ENCODE data around the gene EP300.
"Not testable (repeated sequence)": the region's sequence is repeated elsewhere in the genome, so short reads cannot be mapped to it uniquely, and the experiment has no call there.

The EP300 gene

GRCh38 chr22:41145921-41146320 is 53.5 kb downstream of the EP300 start:
- DNase-seq; H3K4me1 Mint-ChIP-seq (ENCODE audit: low read depth in 2 of 2); H3K27ac Mint-ChIP-seq; H3K9me3 Mint-ChIP-seq; H3K27me3 Mint-ChIP-seq; ATAC-seq (replicated peaks); H3K4me3 Mint-ChIP-seq: not testable (repeated sequence)
- peaks cover 100% of the 10 kb centered on the region for H3K36me3 Mint-ChIP-seq (ENCODE audit: insufficient read depth)

GRCh38 chr22:41146573-41146972 is 54.2 kb downstream of the EP300 start:
- Mint-ChIP-seq H3K36me3 (ENCODE audit: insufficient read depth) (peaks cover 100% of the 10 kb centered on the region), H3K27me3 (no peaks in the 10 kb centered on the region), H3K9me3 (no peaks in the 10 kb centered on the region), H3K27ac (peak overlapping the region; percentile 8 to 71), H3K4me3 (no peak overlapping the region), H3K4me1 (ENCODE audit: low read depth in 2 of 2) (no peaks in the 10 kb centered on the region)
- DNase-seq (no peak), ATAC-seq (replicated peaks) (no peak)

- DNase-seq: no peak
- H3K36me3 Mint-ChIP-seq (ENCODE audit: insufficient read depth): peaks cover 100% of the 10 kb centered on the region
- H3K27me3 Mint-ChIP-seq: no peaks in the 10 kb centered on the region
- ATAC-seq (replicated peaks): no peak
- no peaks in the 10 kb centered on the region for H3K9me3 Mint-ChIP-seq
- no peak overlapping the region for H3K4me3 Mint-ChIP-seq
- peak overlapping the region; percentile 8 for H3K27ac Mint-ChIP-seq
- no peaks in the 10 kb centered on the region for H3K4me1 Mint-ChIP-seq (ENCODE audit: low read depth in 2 of 2)
Observed at GRCh38 chr22:41147722-41148121, 55.3 kb downstream of the EP300 start.

- H3K9me3 Mint-ChIP-seq: no peaks in the 10 kb centered on the region
- ATAC-seq (replicated peaks) (no peak), DNase-seq (no peak)
- H3K4me1 Mint-ChIP-seq (ENCODE audit: low read depth in 2 of 2): no peaks in the 10 kb centered on the region
- H3K4me3 Mint-ChIP-seq: no peak overlapping the region
- peaks cover 100% of the 10 kb centered on the region for H3K36me3 Mint-ChIP-seq (ENCODE audit: insufficient read depth)
- H3K27ac Mint-ChIP-seq: no peak overlapping the region
- no peaks in the 10 kb centered on the region for H3K27me3 Mint-ChIP-seq
Observed at GRCh38 chr22:41152902-41153301, 60.5 kb downstream of the EP300 start.

GRCh38 chr22:41157083-41157482 is 64.7 kb downstream of the EP300 start:
- peaks cover 2 to 3% of the 10 kb centered on the region in 2 donors for H3K4me1 Mint-ChIP-seq (ENCODE audit: low read depth in 2 of 2)
- peaks cover 96% of the 10 kb centered on the region for H3K36me3 Mint-ChIP-seq (ENCODE audit: insufficient read depth)
- H3K9me3 Mint-ChIP-seq: no peaks in the 10 kb centered on the region
- DNase-seq (no peak), ATAC-seq (replicated peaks) (no peak)
- no peak overlapping the region for H3K27ac Mint-ChIP-seq
- H3K4me3 Mint-ChIP-seq: no peak overlapping the region
- H3K27me3 Mint-ChIP-seq: no peaks in the 10 kb centered on the region

GRCh38 chr22:41169157-41169556 is 76.8 kb downstream of the EP300 start:
- Mint-ChIP-seq H3K4me1 (ENCODE audit: low read depth in 2 of 2) (no peaks in the 10 kb centered on the region), H3K36me3 (ENCODE audit: insufficient read depth) (peaks cover 98% of the 10 kb centered on the region), H3K27ac (peak overlapping the region in 1 of 2 donors; percentile 51), H3K4me3 (no peak overlapping the region), H3K9me3 (no peaks in the 10 kb centered on the region), H3K27me3 (no peaks in the 10 kb centered on the region)
- ATAC-seq (replicated peaks): no peak
- DNase-seq: no peak

- H3K27ac Mint-ChIP-seq: no peak overlapping the region
- DNase-seq (no peak), ATAC-seq (replicated peaks) (no peak)
- H3K4me1 Mint-ChIP-seq (ENCODE audit: low read depth in 2 of 2): no peaks in the 10 kb centered on the region
- H3K36me3 Mint-ChIP-seq (ENCODE audit: insufficient read depth): peaks cover 85% of the 10 kb centered on the region
- no peaks in the 10 kb centered on the region for H3K9me3 Mint-ChIP-seq
- H3K27me3 Mint-ChIP-seq: no peaks in the 10 kb centered on the region
- H3K4me3 Mint-ChIP-seq: no peak overlapping the region
Observed at GRCh38 chr22:41171996-41172395, 79.6 kb downstream of the EP300 start.

GRCh38 chr22:41175546-41175945 is 83.2 kb downstream of the EP300 start:
- peaks cover 80% of the 10 kb centered on the region for H3K36me3 Mint-ChIP-seq (ENCODE audit: insufficient read depth)
- no peak overlapping the region for H3K27ac Mint-ChIP-seq
- no peaks in the 10 kb centered on the region for H3K9me3 Mint-ChIP-seq
- ATAC-seq (replicated peaks) (no peak), DNase-seq (no peak)
- peaks cover 3 to 4% of the 10 kb centered on the region in 2 donors for H3K4me1 Mint-ChIP-seq (ENCODE audit: low read depth in 2 of 2)
- no peak overlapping the region for H3K4me3 Mint-ChIP-seq
- H3K27me3 Mint-ChIP-seq: no peaks in the 10 kb centered on the region

GRCh38 chr22:41177040-41177621 is 84.7 kb downstream of the EP300 start:
- Mint-ChIP-seq H3K4me1 (ENCODE audit: low read depth in 2 of 2) (peaks cover 3 to 8% of the 10 kb centered on the region in 2 donors), H3K27me3 (no peaks in the 10 kb centered on the region), H3K27ac (peak overlapping the region in 1 of 2 donors; percentile 32), H3K36me3 (ENCODE audit: insufficient read depth) (peaks cover 65% of the 10 kb centered on the region), H3K9me3 (no peaks in the 10 kb centered on the region), H3K4me3 (no peak overlapping the region)
- ATAC-seq (replicated peaks) (no peak), DNase-seq (no peak)

GRCh38 chr22:41177622-41178424 is 85.4 kb downstream of the EP300 start:
- no peak for ATAC-seq (replicated peaks)
- Mint-ChIP-seq H3K4me1 (ENCODE audit: low read depth in 2 of 2) (peaks cover 3 to 8% of the 10 kb centered on the region in 2 donors), H3K27me3 (no peaks in the 10 kb centered on the region), H3K4me3 (no peak overlapping the region), H3K36me3 (ENCODE audit: insufficient read depth) (peaks cover 58% of the 10 kb centered on the region), H3K9me3 (no peaks in the 10 kb centered on the region), H3K27ac (no peak overlapping the region)
- DNase-seq: no peak

- DNase-seq: no peak
- Mint-ChIP-seq H3K4me3 (no peak overlapping the region), H3K4me1 (ENCODE audit: low read depth in 2 of 2) (peaks cover 3 to 8% of the 10 kb centered on the region in 2 donors), H3K9me3 (no peaks in the 10 kb centered on the region), H3K27me3 (no peaks in the 10 kb centered on the region), H3K27ac (peak overlapping the region in 1 of 2 donors; percentile 18), H3K36me3 (ENCODE audit: insufficient read depth) (peaks cover 52% of the 10 kb centered on the region)
- no peak for ATAC-seq (replicated peaks)
Observed at GRCh38 chr22:41178425-41178975, 86.1 kb downstream of the EP300 start.

- not testable (repeated sequence) for H3K27me3 Mint-ChIP-seq; DNase-seq; H3K27ac Mint-ChIP-seq; ATAC-seq (replicated peaks); H3K4me3 Mint-ChIP-seq; H3K4me1 Mint-ChIP-seq (ENCODE audit: low read depth in 2 of 2); H3K9me3 Mint-ChIP-seq
- peaks cover 39% of the 10 kb centered on the region for H3K36me3 Mint-ChIP-seq (ENCODE audit: insufficient read depth)
Observed at GRCh38 chr22:41180362-41180761, 88.0 kb downstream of the EP300 start.

GRCh38 chr22:41180926-41181325 is 88.5 kb downstream of the EP300 start:
- no peaks in the 10 kb centered on the region for H3K27me3 Mint-ChIP-seq
- H3K4me1 Mint-ChIP-seq (ENCODE audit: low read depth in 2 of 2): peaks cover 3 to 8% of the 10 kb centered on the region in 2 donors
- H3K27ac Mint-ChIP-seq: peak overlapping the region in 1 of 2 donors; percentile 64
- no peak for ATAC-seq (replicated peaks)
- DNase-seq: no peak
- H3K36me3 Mint-ChIP-seq (ENCODE audit: insufficient read depth): peaks cover 36% of the 10 kb centered on the region
- H3K4me3 Mint-ChIP-seq: no peak overlapping the region
- H3K9me3 Mint-ChIP-seq: no peaks in the 10 kb centered on the region
